ENCODE results near the gene ZBTB7A.
"Not testable (repeated sequence)": the region's sequence is repeated elsewhere in the genome, so short reads cannot be mapped to it uniquely, and the experiment has no call there.

The ZBTB7A gene

GRCh38 chr19:4016486-4016885, 50.2 kb downstream of the ZBTB7A start:
- no peak for DNase-seq (ENCODE audit: low spot score)

DNA sequence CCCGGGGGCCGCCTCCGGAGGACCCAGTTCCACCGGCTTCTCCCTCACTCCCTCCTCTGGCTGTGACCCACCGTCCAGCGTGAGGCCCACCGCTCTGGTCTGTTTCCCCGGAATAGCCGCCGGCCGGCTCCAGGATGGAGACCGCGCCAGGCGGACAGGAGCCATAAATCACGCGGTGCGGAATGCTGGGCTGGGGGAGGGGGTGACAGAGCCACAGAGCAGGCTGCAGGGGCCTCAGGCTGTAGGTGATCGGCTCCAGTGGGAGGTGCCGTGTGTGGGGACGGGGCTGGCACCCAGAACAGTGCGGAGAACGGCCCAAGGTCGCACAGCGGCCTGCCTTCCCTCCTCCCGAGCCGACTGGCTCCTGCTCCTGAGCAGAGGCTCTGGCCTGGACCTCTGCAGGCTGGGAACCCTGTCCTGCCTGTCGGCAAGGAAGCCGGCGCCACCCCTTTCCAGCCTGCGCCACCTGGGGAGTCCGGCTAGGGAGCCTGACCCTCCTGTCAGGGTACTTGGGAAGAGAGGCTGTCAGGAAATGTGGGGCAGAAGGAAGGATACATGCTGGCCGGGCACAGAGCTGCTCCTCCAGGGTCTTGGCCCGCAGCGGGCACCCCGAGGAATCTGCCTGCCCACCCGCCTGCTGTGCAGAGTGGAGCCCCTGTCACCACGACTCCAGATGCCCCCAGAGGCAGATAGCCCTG, 50.8 kb downstream of the ZBTB7A start:
- no peak for DNase-seq (ENCODE audit: low spot score)

GRCh38 chr19:4014541-4015491, 51.9 kb downstream of the ZBTB7A start:
- DNase-seq (ENCODE audit: low spot score) = peak; percentile 44

DNA sequence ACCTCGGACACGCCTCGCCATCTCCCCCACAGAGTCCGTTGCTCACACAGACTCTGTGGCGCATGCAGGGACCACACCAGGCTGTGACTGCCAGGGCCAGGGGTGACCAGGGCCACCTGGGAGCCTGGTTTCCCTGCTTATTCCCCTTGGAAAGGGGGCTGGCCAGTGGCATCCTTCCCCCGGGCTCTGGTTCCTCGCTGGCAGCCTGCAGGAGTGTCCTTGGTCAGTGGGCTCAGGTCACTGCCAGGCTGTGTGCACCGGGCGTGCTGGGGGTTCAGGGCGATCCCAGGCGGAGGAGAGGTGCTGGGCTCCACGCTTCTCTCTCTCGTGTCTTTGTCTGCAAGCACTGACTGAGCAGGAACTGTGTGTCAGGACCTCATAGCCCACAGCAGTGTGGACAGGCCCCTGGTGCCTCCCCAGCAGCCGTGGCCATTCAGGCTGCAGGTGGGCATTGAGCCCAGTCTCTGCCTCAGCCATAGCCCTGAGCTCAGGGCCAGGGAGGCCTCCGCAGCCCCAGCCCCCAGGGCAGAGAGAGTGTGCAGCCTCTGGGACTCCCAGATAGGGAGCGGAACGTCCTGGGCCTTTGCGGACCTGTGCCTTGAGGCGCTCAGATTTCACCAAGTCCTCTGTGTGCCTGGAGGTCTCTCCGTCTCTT, 52.7 kb downstream of the ZBTB7A start:
- DNase-seq (ENCODE audit: low spot score) = no peak

GRCh38 chr19:4012975-4013634, 53.6 kb downstream of the ZBTB7A start:
- no peak for DNase-seq (ENCODE audit: low spot score)

GRCh38 chr19:4012092-4012974, 54.4 kb downstream of the ZBTB7A start:
- DNase-seq (ENCODE audit: low spot score) = no peak

DNA sequence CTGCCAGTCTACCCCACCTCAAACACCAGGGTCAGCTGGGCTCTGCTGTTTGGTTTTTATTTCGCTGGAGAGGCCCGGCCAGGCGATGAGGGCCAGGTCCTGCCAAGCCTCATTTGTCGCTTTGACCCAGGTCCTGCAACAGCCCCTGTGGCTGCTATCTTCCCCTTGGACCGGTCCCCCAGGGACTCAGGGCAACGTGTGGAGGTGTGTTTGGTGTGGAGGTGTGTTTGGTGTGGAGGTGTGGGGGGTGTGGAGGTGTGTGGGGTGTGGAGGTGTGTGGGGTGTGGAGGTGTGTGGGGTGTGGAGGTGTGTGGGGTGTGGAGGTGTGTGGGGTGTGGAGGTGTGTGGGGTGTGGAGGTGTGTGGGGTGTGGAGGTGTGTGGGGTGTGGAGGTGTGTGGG, 55.3 kb downstream of the ZBTB7A start:
- not testable (repeated sequence) for DNase-seq (ENCODE audit: low spot score)

- no peak for DNase-seq (ENCODE audit: low spot score)
Observed at GRCh38 chr19:4010808-4011110, 55.9 kb downstream of the ZBTB7A start.

GRCh38 chr19:4009990-4010807, 56.5 kb downstream of the ZBTB7A start:
- DNase-seq (ENCODE audit: low spot score) = no peak

- peak; percentile 70 for DNase-seq (ENCODE audit: low spot score)
Observed at GRCh38 chr19:4007836-4008539, 58.7 kb downstream of the ZBTB7A start.

DNA sequence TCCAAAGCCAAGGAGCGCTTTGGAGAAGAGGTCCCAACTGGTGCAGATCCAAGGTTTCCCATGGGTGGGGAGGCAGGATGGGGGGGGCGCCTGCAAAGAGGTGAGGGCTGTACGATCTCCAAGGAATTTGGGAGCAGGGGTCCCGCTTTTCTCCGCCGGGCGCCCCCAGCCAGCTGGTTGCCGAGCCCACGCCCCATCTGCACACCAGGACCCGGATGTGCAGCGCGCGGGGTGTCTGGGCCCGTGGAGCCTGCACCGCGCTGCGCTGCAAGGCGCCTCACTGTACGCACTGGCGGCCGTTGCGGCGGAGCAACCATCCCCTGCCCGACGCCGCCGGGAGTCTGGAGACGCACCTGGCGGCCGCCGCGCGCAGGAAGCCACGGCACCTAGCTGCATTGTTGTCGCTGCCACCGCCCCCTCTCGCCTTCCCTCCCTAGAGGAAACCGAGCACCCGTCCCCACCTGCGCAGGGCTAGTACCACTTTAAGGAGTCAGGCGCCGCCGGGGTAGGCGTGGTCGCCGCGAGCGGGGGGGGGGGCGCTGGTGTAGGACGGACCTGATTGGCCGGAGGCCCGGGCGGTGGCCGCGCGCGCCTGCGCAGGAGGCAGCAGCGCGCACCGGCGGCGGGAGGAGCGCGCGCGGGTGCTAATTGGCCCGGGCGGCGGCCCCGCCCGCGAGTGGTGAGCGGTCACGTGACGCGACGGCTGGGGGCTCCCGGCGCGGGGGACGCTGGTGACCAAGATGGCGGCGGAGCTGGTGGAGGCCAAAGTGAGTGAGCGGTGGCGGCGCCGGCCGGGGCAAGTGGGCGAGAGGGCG, 59.5 kb downstream of the ZBTB7A start, which contains the start of gene PIAS4:
PIAS4 (plus strand) TSS at position 716 of the 815 bp plus-strand sequence; CDS start at position 741, 25 bp downstream.
- DNase-seq (ENCODE audit: low spot score) = peak; percentile 98

GRCh38 chr19:4005436-4005835, 61.3 kb downstream of the ZBTB7A start:
- DNase-seq (ENCODE audit: low spot score) = peak; percentile 67

- peak; percentile 45 for DNase-seq (ENCODE audit: low spot score)
Observed at GRCh38 chr19:4000798-4001197, 65.9 kb downstream of the ZBTB7A start.

GRCh38 chr19:3998667-3999412, 67.9 kb downstream of the ZBTB7A start:
- DNase-seq (ENCODE audit: low spot score) = not testable (repeated sequence)

- no peak for DNase-seq (ENCODE audit: low spot score)
Observed at GRCh38 chr19:3995607-3996006, 71.1 kb downstream of the ZBTB7A start.
